Hepatocyte (in vitro differentiated cells): ENCODE measurements around the gene GGA1. TPM values are rescaled to one million over a fixed set of nuclear protein-coding genes. Genes with fewer than 3 reads are reported as not detected.
A peak's percentile ranks its signal among the peaks of the same experiment; 100 is the strongest.

ENCODE experiments used
- DNase-seq: peaks from one replicate; pipeline ENCODE4 v3.0.0-alpha.2; 2016; ENCODE audit warnings: low spot score
- H2AFZ ChIP-seq: fragments of 200-600 bp; sonication (generic); 2 replicates; pipeline ENCODE4 v1.6.0; 2016; ENCODE audit warnings: antibody characterized with exemption, mild to moderate bottlenecking
- H3K27ac ChIP-seq: fragments of 200-600 bp; sonication (generic); 2 replicates; pipeline ENCODE4 v1.5.1; 2016; ENCODE audit warnings: mild to moderate bottlenecking
- H3K27me3 ChIP-seq: fragments of 200-600 bp; sonication (generic); 2 replicates; pipeline ENCODE4 v1.6.1; 2016
- H3K36me3 ChIP-seq: fragments of 200-600 bp; sonication (generic); replicated peaks from 2 replicates; pipeline ENCODE4 v1.5.1; 2016; ENCODE audit warnings: low read depth; ENCODE audit not compliant: insufficient read depth
- H3K4me1 ChIP-seq: fragments of 200-600 bp; sonication (generic); 2 replicates; pipeline ENCODE4 v1.5.1; 2016; ENCODE audit warnings: mild to moderate bottlenecking, moderate library complexity; ENCODE audit not compliant: insufficient read depth
- H3K4me2 ChIP-seq: fragments of 200-600 bp; sonication (generic); 2 replicates; pipeline ENCODE4 v1.6.0; 2016
- H3K4me3 ChIP-seq: fragments of 200-600 bp; sonication (generic); 2 replicates; pipeline ENCODE4 v1.5.1; 2016; ENCODE audit warnings: mild to moderate bottlenecking
- H3K79me2 ChIP-seq: fragments of 200-600 bp; sonication (generic); 2 replicates; pipeline ENCODE4 v1.6.0; 2017; ENCODE audit warnings: mild to moderate bottlenecking
- H3K9me2 ChIP-seq: fragments of 200-600 bp; sonication (generic); replicated peaks from 2 replicates; pipeline ENCODE4 v1.6.0; 2017; ENCODE audit warnings: mild to moderate bottlenecking; ENCODE audit not compliant: insufficient read depth
- H3K9me3 ChIP-seq: fragments of 200-600 bp; sonication (generic); 2 replicates; pipeline ENCODE4 v1.5.1; 2016; ENCODE audit warnings: low read depth, mild to moderate bottlenecking
- H4K20me1 ChIP-seq: fragments of 200-600 bp; sonication (generic); 2 replicates; pipeline ENCODE4 v1.6.0; 2016; ENCODE audit warnings: mild to moderate bottlenecking; ENCODE audit not compliant: insufficient read depth, poor library complexity, severe bottlenecking
- EZH2 ChIP-seq: fragments of 200-600 bp; sonication (generic); IDR thresholded peaks from 2 replicates; pipeline ENCODE4 v1.6.1; 2016; ENCODE audit warnings: antibody characterized with exemption, mild to moderate bottlenecking, borderline replicate concordance
- EZH2phosphoT487 ChIP-seq: fragments of 200-600 bp; sonication (generic); IDR thresholded peaks from one replicate; pipeline ENCODE4 v1.6.1; 2018; ENCODE audit warnings: antibody characterized with exemption, mild to moderate bottlenecking, low read depth, moderate library complexity; ENCODE audit not compliant: unreplicated experiment, severe bottlenecking
- WGBS: methylation state at CpG from one replicate; pipeline ENCODE4 v1.1.6; 2016; ENCODE audit warnings: low lambda C conversion rate; ENCODE audit errors: missing lambda C conversion rate; 5-methylcytosine and 5-hydroxymethylcytosine counted together
- polyA plus RNA-seq: library from polyadenylated mRNA; unstranded; fragments of >200 nt; fragmentation: Nextera tagmentation; extraction: Ambion mirVana; gene quantifications from 2 replicates; pipeline ENCODE4 v1.2.1, GENCODE V29; 2016
- total RNA-seq: library from RNA; depleted of rRNA; stranded (reverse); fragments of >200 nt; gene quantifications from 2 replicates; pipeline ENCODE4 v1.2.3, GENCODE V29; 2014
- TF ChIP-seq, protein P1 (sequence below): fragments of 200-600 bp; sonication (generic); IDR thresholded peaks from 2 replicates; pipeline ENCODE4 v1.5.1; 2016; ENCODE audit warnings: antibody characterized with exemption, mild to moderate bottlenecking; ENCODE audit not compliant: poor library complexity

Gene GGA1
- total and polyA plus RNA-seq, 2 experiments from 2014 or later: 30.2 to 51.5 TPM

GRCh38 chr22:37630839-37631435 is 22.3 kb downstream of the GGA1 start:
- H3K9me3 ChIP-seq: no peaks in the 10 kb centered on the region
- no peaks in the 10 kb centered on the region for H3K79me2 ChIP-seq
- H4K20me1 ChIP-seq: no peaks in the 10 kb centered on the region
- H3K9me2 ChIP-seq: no peaks in the 10 kb centered on the region
- TF ChIP-seq EZH2 (no peak), EZH2phosphoT487 (no peak)
- TF ChIP-seq, protein P1, sequence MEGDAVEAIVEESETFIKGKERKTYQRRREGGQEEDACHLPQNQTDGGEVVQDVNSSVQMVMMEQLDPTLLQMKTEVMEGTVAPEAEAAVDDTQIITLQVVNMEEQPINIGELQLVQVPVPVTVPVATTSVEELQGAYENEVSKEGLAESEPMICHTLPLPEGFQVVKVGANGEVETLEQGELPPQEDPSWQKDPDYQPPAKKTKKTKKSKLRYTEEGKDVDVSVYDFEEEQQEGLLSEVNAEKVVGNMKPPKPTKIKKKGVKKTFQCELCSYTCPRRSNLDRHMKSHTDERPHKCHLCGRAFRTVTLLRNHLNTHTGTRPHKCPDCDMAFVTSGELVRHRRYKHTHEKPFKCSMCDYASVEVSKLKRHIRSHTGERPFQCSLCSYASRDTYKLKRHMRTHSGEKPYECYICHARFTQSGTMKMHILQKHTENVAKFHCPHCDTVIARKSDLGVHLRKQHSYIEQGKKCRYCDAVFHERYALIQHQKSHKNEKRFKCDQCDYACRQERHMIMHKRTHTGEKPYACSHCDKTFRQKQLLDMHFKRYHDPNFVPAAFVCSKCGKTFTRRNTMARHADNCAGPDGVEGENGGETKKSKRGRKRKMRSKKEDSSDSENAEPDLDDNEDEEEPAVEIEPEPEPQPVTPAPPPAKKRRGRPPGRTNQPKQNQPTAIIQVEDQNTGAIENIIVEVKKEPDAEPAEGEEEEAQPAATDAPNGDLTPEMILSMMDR: no peak
- H3K4me3 ChIP-seq: no peak overlapping the region
- H3K4me1 ChIP-seq: peaks cover 54% of the 10 kb centered on the region
- H3K36me3 ChIP-seq: no peaks in the 10 kb centered on the region
- H3K27me3 ChIP-seq: no peaks in the 10 kb centered on the region
- H2AFZ ChIP-seq: no peak overlapping the region
- H3K27ac ChIP-seq: peak overlapping the region; percentile 95
- peak; percentile 78 for DNase-seq
- peak overlapping the region; percentile 15 for H3K4me2 ChIP-seq
- 93% methylated on average over 9 of the region's 9 CpGs for WGBS

- Histone ChIP-seq H3K27ac (peak overlapping the region; percentile 95), H3K9me3 (no peaks in the 10 kb centered on the region), H2AFZ (no peak overlapping the region), H4K20me1 (no peaks in the 10 kb centered on the region), H3K4me3 (no peak overlapping the region), H3K4me1 (peaks cover 58% of the 10 kb centered on the region), H3K79me2 (peaks cover 4% of the 10 kb centered on the region), H3K4me2 (peak overlapping the region; percentile 15), H3K36me3 (no peaks in the 10 kb centered on the region), H3K9me2 (no peaks in the 10 kb centered on the region), H3K27me3 (no peaks in the 10 kb centered on the region)
- no peak for DNase-seq
- WGBS: 90% methylated on average over 13 of the region's 19 CpGs
- TF ChIP-seq, protein P1: no peak
- no peak for TF ChIP-seq EZH2phosphoT487
- TF ChIP-seq EZH2: no peak
Observed at GRCh38 chr22:37631448-37632173, 23.0 kb downstream of the GGA1 start.

- Histone ChIP-seq H3K36me3 (no peaks in the 10 kb centered on the region), H4K20me1 (no peaks in the 10 kb centered on the region), H3K9me2 (no peaks in the 10 kb centered on the region), H2AFZ (no peak overlapping the region), H3K27ac (peak overlapping the region; percentile 95), H3K4me1 (peaks cover 63% of the 10 kb centered on the region), H3K27me3 (no peaks in the 10 kb centered on the region), H3K4me2 (peak overlapping the region; percentile 72), H3K4me3 (no peak overlapping the region), H3K9me3 (no peaks in the 10 kb centered on the region), H3K79me2 (peaks cover 12% of the 10 kb centered on the region)
- 89% methylated on average over 14 of the region's 14 CpGs for WGBS
- no peak for DNase-seq
- TF ChIP-seq EZH2phosphoT487: no peak
- TF ChIP-seq, protein P1: no peak
- no peak for TF ChIP-seq EZH2
Observed at GRCh38 chr22:37632174-37633088, 23.8 kb downstream of the GGA1 start.
